Adrenal gland (tissue), 5 donors: Measurements from ENCODE around the gene STAM.

Experiments used
- POLR2A ChIP-seq, 2 donors: fragments of 450-650 bp; IDR thresholded peaks; one replicate each; pipeline ENCODE4 v1.6.1; 2017; ENCODE audit warnings: antibody characterized with exemption in 2 of 2, mild to moderate bottlenecking in 2 of 2, moderate library complexity in 1 of 2
- TF ChIP-seq, protein P1 (sequence below), 6 experiments: fragments of 450-650 bp in 4 of 6; fragments of 200-600 bp in 2 of 6; sonication (generic) in 1 of 6; IDR thresholded peaks; 1 replicate in 5 of 6; 2 replicates in 1 of 6; pipeline versions ENCODE4 v1.5.1 to v1.8.0; 2016 to 2021; ENCODE audit warnings: antibody characterized with exemption in 6 of 6, mild to moderate bottlenecking in 2 of 6, moderate library complexity in 1 of 6
- donor health status: DM: no; HTN: no; CAD: no.

DNA sequence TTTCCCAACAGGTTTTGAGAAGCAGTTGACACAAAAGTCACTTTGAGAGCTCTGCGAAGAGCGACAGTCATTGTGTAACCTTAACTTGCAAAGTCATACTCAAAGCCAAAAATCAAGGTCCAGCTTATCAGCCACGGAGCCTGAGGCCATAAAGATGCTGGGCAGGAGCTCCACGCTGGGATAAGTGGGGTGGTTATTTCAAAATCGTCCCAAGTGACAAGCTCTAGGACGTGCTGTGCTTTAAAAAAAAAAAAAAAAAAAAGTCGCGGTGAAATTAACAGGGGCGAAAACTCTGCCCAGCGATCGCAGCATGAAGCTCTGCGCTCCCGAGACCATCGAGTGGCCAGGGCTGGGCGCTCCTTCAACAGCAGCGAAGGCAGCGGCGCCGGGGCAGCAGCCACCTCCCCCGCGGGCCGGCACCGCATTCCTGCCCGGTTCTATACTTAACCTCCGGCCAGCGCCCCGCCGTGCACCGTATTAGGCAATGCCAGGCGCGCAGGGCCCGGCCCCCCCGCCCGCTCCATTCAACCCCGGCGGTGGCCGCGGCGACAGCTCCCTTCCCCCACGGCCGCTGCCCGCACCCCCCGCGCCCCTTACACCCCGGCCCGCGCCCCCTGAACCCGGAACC lies 27.4 kb upstream of the STAM start:
- TF ChIP-seq, protein P1, sequence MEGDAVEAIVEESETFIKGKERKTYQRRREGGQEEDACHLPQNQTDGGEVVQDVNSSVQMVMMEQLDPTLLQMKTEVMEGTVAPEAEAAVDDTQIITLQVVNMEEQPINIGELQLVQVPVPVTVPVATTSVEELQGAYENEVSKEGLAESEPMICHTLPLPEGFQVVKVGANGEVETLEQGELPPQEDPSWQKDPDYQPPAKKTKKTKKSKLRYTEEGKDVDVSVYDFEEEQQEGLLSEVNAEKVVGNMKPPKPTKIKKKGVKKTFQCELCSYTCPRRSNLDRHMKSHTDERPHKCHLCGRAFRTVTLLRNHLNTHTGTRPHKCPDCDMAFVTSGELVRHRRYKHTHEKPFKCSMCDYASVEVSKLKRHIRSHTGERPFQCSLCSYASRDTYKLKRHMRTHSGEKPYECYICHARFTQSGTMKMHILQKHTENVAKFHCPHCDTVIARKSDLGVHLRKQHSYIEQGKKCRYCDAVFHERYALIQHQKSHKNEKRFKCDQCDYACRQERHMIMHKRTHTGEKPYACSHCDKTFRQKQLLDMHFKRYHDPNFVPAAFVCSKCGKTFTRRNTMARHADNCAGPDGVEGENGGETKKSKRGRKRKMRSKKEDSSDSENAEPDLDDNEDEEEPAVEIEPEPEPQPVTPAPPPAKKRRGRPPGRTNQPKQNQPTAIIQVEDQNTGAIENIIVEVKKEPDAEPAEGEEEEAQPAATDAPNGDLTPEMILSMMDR (IDR thresholded peaks at IDR 0.05) = no peak
- no peak for TF ChIP-seq POLR2A (IDR thresholded peaks at IDR 0.05)
